Activated naive CD8-positive, alpha-beta T cell treated with anti-CD3 and anti-CD28 coated beads for 36 hours (primary cell): ENCODE measurements around the gene SELENOV. TPM values are rescaled to one million over a fixed set of nuclear protein-coding genes. Genes with fewer than 3 reads are reported as not detected.

Source experiments
- DNase-seq: peaks from one replicate; pipeline ENCODE4 v3.0.0; 2021
- H3K27ac Mint-ChIP-seq: one replicate; pipeline ENCODE4 v1.8.0; 2022; ENCODE audit warnings: mild to moderate bottlenecking, moderate library complexity, mixed read lengths
- H3K27me3 Mint-ChIP-seq: one replicate; pipeline ENCODE4 v1.8.0; 2022; ENCODE audit warnings: mild to moderate bottlenecking, mixed read lengths
- H3K36me3 Mint-ChIP-seq: one replicate; pipeline ENCODE4 v1.8.0; 2021; ENCODE audit warnings: mild to moderate bottlenecking, mixed read lengths
- H3K4me1 Mint-ChIP-seq: one replicate; pipeline ENCODE4 v1.8.0; 2021; ENCODE audit warnings: mixed read lengths
- H3K4me3 Mint-ChIP-seq: one replicate; pipeline ENCODE4 v1.8.0; 2022; ENCODE audit warnings: mild to moderate bottlenecking, moderate library complexity, mixed read lengths
- H3K9me3 Mint-ChIP-seq: one replicate; pipeline ENCODE4 v1.8.0; 2022; ENCODE audit warnings: mixed read lengths
- total RNA-seq, 2 experiments: library from RNA; stranded (reverse); gene quantifications; one replicate each; pipeline ENCODE4 v1.2.3, GENCODE V29; 2021

The SELENOV gene
- total RNA-seq, 2 experiments from 2014 or later: not detected

DNA sequence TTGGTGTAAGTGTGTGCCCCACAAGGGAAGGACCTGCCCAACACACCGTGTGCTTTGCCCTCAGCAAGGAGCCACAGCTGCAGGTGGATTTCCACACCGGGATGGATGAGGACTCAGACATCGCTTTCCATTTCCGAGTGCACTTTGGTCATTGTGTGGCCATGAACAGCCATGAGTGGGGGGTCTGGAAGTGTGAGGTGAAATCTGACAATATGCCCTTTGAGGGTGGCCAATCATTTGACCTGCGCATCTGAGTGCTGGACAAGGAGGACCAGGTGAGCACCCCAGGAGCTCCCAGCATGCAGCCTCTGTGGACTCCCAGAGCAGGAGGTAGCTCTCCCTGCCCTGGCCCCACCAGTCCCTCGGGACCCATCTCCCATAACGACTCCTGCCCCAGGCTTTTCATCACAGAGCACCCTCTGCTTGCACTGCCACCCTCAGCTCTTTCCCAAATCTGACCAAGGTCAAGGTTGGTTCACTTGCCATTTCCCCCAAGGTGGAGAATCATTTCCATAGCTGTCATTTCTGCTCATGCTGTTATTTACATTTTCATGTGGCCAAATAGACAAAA lies 38.2 kb downstream of the SELENOV start:
- H3K9me3 Mint-ChIP-seq: no peaks in the 10 kb centered on the region
- H3K4me3 Mint-ChIP-seq: no peak overlapping the region
- no peaks in the 10 kb centered on the region for H3K36me3 Mint-ChIP-seq
- DNase-seq: no peak
- no peaks in the 10 kb centered on the region for H3K27me3 Mint-ChIP-seq
- peak overlapping the region; percentile 27 for H3K27ac Mint-ChIP-seq
- peaks cover 17% of the 10 kb centered on the region for H3K4me1 Mint-ChIP-seq

DNA sequence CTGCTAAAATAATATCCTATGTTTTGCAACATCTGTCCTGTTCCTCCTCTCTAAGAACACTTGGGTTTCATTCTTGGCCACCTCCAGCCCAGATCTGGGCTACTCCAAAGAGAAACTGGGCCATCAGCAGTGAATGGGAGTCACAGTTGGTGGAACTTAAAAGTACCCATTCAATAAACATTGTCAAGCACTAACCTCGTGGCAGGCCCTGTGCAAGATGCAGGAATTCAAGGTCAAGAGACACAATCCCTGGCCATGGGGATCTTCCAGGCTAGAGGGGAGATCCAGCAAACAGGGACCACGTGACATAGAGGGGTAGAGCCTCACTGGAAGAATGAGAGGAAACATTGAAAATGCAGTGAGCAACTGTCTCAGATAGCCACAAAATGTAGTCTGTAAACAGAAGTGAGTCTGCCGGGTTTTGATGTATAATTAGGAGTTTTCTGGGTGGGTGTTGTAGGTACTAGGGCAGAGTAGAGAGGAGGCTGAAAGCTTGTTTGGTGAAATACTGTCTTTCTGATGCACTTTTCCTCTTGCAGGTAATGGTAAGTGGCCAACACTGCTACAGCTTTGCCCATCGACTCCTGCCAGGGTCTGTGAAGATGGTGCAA lies 39.9 kb downstream of the SELENOV start:
- Mint-ChIP-seq H3K27ac (no peak overlapping the region), H3K9me3 (no peaks in the 10 kb centered on the region), H3K4me1 (peaks cover 30% of the 10 kb centered on the region), H3K36me3 (no peaks in the 10 kb centered on the region), H3K27me3 (no peaks in the 10 kb centered on the region), H3K4me3 (no peak overlapping the region)
- no peak for DNase-seq

DNA sequence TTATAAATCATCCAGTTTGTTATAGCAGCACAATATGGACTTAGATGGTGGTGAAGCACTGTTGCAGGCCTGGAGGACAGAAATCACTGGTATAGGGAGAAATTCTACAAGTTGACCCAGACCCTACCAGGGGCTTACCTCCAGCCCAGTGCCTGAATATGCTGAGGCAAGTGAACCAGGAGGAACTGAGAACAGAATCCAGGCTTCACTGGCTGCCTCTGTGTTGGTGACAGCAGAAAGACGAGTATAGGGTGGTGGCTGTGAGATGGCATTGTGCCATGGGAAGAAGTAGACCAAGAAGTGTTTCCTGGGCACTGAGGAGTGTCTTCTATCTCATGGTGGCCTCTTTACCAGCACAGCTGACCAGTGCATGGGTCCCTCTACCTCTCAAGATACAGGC lies 40.9 kb downstream of the SELENOV start:
- H3K27ac Mint-ChIP-seq: no peak overlapping the region

DNA sequence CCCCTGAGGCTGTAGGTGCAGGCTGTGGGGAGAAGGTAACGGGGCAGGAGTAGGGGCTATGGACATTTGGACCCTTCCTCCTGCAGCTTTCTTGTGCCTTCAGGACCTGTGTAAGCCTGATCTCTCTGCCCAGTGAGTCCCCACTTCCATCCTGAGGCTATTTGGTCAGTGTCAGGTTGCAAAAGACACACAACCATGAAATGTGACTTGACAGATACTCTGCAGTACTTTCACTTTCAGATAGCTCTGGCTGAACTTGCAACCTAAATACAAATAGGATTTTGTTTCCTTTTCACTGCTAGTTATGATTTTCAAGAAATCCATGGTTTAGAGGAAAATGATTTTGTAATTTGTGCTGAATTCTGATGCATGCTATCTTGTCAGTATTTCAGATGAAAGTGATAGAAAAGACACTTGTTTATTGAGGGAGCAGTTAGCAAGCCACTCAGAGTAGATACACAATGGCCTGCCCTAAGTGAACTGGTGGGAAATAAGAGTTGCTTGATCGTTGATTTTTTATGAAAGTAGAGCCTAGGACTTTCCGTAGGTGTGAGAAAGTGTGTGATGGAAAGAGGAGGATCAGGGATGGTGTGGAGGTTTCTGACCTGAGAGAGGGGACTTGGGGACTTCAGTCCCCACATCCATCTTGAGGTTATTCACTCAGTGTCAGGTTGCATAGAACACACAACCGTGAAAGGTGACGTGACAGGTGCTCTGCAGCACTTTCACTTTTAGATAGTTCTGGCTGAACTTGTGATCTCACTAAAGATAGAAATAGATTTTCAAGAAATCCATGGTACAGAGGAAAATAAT lies 43.1 kb downstream of the SELENOV start:
- Mint-ChIP-seq H3K9me3 (no peaks in the 10 kb centered on the region), H3K27me3 (no peaks in the 10 kb centered on the region), H3K27ac (peak overlapping the region; percentile 93), H3K4me3 (peak overlapping the region; percentile 53), H3K36me3 (no peaks in the 10 kb centered on the region), H3K4me1 (peaks cover 23% of the 10 kb centered on the region)
- DNase-seq: no peak

More for the DNA sequence above, 40.9 kb downstream of the SELENOV start:
- no peaks in the 10 kb centered on the region for H3K27me3 Mint-ChIP-seq
- H3K9me3 Mint-ChIP-seq: no peaks in the 10 kb centered on the region
- H3K36me3 Mint-ChIP-seq: no peaks in the 10 kb centered on the region
- DNase-seq: no peak
- H3K4me1 Mint-ChIP-seq: peaks cover 28% of the 10 kb centered on the region
- H3K4me3 Mint-ChIP-seq: no peak overlapping the region

DNA sequence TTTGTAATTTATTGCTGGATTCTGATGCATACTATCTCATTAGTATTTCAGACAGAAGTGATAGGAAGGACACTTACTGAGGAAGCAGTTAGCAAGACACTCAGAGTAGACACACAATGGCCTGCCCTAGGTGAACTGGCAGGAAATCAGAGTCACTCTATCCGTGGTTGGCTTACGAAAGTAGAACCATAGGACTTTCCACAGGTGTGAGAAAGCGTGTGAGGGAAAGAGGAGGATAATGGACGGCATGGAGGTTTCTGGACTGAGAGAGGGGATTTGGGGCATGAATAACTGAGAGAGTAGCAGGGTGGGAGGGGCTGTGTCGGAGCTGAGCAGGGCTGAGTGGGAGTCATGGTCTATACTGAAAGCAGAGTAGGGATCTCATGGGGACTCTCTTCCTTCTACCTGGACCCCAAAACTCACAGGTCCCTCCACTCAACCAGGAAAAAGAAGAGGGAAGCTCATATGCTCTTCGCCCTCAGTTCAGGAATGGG lies 43.7 kb downstream of the SELENOV start:
- peaks cover 23% of the 10 kb centered on the region for H3K4me1 Mint-ChIP-seq
- H3K9me3 Mint-ChIP-seq: no peaks in the 10 kb centered on the region
- no peak for DNase-seq

DNA sequence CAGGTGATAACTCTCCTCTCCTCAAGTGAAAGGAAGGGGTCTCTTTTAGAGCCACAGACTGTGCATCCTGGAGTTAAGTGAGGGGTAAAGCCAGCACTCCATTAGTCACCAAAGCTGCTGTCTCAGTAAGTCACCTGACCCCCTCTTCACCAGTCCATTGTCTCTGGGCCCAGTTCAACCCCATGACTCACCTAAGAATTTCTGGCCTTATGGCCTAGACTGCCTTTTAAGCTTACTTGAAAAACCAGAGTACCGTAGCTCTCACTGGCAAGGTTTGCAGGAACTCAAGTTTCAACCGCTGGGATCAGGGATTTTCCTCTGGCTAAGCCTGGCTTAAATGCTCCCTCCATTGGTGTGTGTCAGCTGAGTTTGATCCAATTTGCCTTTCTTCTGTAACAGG lies 48.5 kb downstream of the SELENOV start:
- Mint-ChIP-seq H3K27me3 (peaks cover 10% of the 10 kb centered on the region), H3K27ac (no peak overlapping the region), H3K36me3 (no peaks in the 10 kb centered on the region), H3K9me3 (no peaks in the 10 kb centered on the region), H3K4me1 (peaks cover 10% of the 10 kb centered on the region), H3K4me3 (no peak overlapping the region)
- DNase-seq: no peak

More for the DNA sequence above, 43.7 kb downstream of the SELENOV start:
- peak overlapping the region; percentile 53 for H3K4me3 Mint-ChIP-seq
- H3K36me3 Mint-ChIP-seq: no peaks in the 10 kb centered on the region
- H3K27ac Mint-ChIP-seq: peak overlapping the region; percentile 93
- H3K27me3 Mint-ChIP-seq: peaks cover 2% of the 10 kb centered on the region

DNA sequence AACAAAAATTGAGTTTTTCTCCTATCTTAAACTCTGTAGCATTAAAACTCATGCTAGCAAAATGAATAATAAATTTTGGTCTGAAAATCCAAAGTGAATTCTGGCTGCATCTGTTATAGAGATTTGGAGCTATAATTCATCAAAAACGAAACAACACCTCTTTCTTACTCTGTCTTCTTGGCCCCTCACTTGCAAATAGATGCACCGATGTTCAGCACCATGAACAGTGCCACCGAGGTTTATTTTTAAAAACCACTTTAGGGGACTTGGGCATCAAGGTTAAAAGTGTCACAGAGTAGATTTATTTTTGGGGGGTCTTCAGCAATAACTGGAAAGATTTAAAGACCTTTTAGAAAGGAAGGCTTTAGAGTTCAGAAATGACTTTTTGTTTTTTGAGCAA lies 51.1 kb downstream of the SELENOV start:
- no peak overlapping the region for H3K4me3 Mint-ChIP-seq
- H3K4me1 Mint-ChIP-seq: no peaks in the 10 kb centered on the region
- no peaks in the 10 kb centered on the region for H3K36me3 Mint-ChIP-seq
- no peak overlapping the region for H3K27ac Mint-ChIP-seq
- no peak for DNase-seq
- no peaks in the 10 kb centered on the region for H3K9me3 Mint-ChIP-seq
- H3K27me3 Mint-ChIP-seq: peaks cover 21% of the 10 kb centered on the region

DNA sequence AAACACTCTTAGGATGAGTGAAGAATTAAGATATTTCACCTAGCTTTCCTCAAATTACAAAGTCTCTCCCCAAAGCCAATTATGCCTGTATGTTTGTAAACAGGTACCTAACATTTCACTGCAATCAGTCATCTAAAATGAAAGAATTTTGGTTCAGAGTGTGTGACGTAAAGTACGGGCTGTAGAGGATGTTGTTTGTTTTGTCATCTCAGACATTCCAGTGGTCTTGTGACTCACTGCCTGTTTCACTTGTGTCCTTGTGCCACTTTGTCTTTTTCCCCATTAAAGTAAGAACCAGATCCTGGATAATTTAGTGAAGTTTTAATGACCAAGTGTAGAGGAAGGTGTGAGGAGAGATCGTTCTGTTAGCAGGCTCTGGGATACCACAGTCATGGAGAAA lies 53.7 kb downstream of the SELENOV start:
- Mint-ChIP-seq H3K27ac (no peak overlapping the region), H3K4me3 (no peak overlapping the region), H3K9me3 (peaks cover 2% of the 10 kb centered on the region), H3K27me3 (peaks cover 30% of the 10 kb centered on the region), H3K4me1 (no peaks in the 10 kb centered on the region), H3K36me3 (no peaks in the 10 kb centered on the region)
- DNase-seq: no peak

Other genes with a start within 250 kb of the SELENOV start
- not detected for gene IFNL2, start 246.7 kb upstream of the SELENOV start, total RNA-seq
- not detected for gene IFNL1, start 218.7 kb upstream of the SELENOV start, total RNA-seq
- 1 to 10 TPM; 4.6 to 5.1 TPM for gene LRFN1, start 194.3 kb upstream of the SELENOV start, total RNA-seq
- 100 to 1,000 TPM; 232 to 240 TPM for gene GMFG, start 179.1 kb upstream of the SELENOV start, total RNA-seq
- gene SAMD4B, start 172.7 kb upstream of the SELENOV start, total RNA-seq: 10 to 100 TPM; 36.2 to 36.5 TPM
- gene PAF1, start 124.0 kb upstream of the SELENOV start, total RNA-seq: 10 to 100 TPM; 43.6 to 44.0 TPM
- 10 to 100 TPM; 23.3 to 26.8 TPM for gene MED29, start 123.8 kb upstream of the SELENOV start, total RNA-seq
- 10 to 100 TPM; 15.5 to 15.6 TPM for gene ZFP36, start 108.3 kb upstream of the SELENOV start, total RNA-seq
- gene PLEKHG2, start 102.5 kb upstream of the SELENOV start, total RNA-seq: 10 to 100 TPM; 29.1 to 40.0 TPM
- 1,000 to 10,000 TPM; 3,164 to 3,181 TPM for gene RPS16, start 79.2 kb upstream of the SELENOV start, total RNA-seq
- gene SUPT5H, start 69.6 kb upstream of the SELENOV start, total RNA-seq: 100 to 1,000 TPM; 179 to 182 TPM
- 100 to 1,000 TPM; 133 to 137 TPM for gene TIMM50, start 34.3 kb upstream of the SELENOV start, total RNA-seq
- 1 to 10 TPM; 1.1 to 1.4 TPM for gene DLL3, start 16.2 kb upstream of the SELENOV start, total RNA-seq
- gene EID2B, start 17.7 kb downstream of the SELENOV start, total RNA-seq: 1 to 10 TPM; 2.4 to 2.7 TPM
- 10 to 100 TPM; 13.6 to 14.2 TPM for gene EID2, start 25.0 kb downstream of the SELENOV start, total RNA-seq
- not detected for gene LGALS13, start 87.4 kb downstream of the SELENOV start, total RNA-seq
- gene LGALS16, start 140.8 kb downstream of the SELENOV start, total RNA-seq: not detected
- under 1 TPM; 0.39 to 0.70 TPM for gene LGALS14, start 189.3 kb downstream of the SELENOV start, total RNA-seq
- not detected for gene CLC, start 222.9 kb downstream of the SELENOV start, total RNA-seq